Stimulated activated CD4-positive, alpha-beta T cell treated with anti-CD3 and anti-CD28 coated beads, Interleukin-1b, Interleukin-23, amount 100 ng/mL, for 48 hours (primary cell): Measurements from ENCODE around the gene SIL1.
"Not testable (repeated sequence)": the region's sequence is repeated elsewhere in the genome, so short reads cannot be mapped to it uniquely, and the experiment has no call there.

Experiments used
- DNase-seq: peaks from one replicate; pipeline ENCODE4 v3.0.0-alpha.2; 2020

SIL1 gene

GRCh38 chr5:139196296-139196956 lies 1.7 kb downstream of the SIL1 start:
- no peak for DNase-seq

- no peak for DNase-seq
Observed at GRCh38 chr5:139194486-139194885, 3.7 kb downstream of the SIL1 start.

GRCh38 chr5:139193928-139194327 lies 4.2 kb downstream of the SIL1 start:
- no peak for DNase-seq

DNA sequence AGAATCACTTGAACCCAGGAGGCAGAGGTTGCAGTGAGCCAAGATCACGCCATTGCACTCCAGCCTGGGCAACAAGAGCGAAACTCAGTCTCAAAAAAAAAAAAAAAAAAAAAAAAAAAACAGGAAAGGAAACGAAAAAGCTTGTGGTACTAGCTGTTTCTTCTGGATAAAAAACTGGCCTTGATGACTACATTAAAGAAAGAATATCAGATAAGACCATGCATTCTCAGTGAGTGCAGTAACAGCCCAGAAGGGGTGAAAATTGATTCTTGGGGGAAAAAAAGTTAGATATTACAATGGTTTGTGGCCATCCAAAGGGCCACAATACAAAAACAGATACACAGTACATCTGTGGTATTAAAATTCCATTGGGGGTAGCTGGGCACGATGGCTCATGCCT lies 5.3 kb downstream of the SIL1 start:
- DNase-seq = not testable (repeated sequence)

GRCh38 chr5:139191954-139192353 lies 6.2 kb downstream of the SIL1 start:
- not testable (repeated sequence) for DNase-seq

- no peak for DNase-seq
Observed at GRCh38 chr5:139190125-139190524, 8.0 kb downstream of the SIL1 start.

GRCh38 chr5:139188558-139189270 lies 9.5 kb downstream of the SIL1 start:
- DNase-seq = no peak

GRCh38 chr5:139186752-139187326 lies 11.3 kb downstream of the SIL1 start:
- no peak for DNase-seq

GRCh38 chr5:139186261-139186660 lies 11.9 kb downstream of the SIL1 start:
- DNase-seq = no peak

GRCh38 chr5:139185589-139185988 lies 12.6 kb downstream of the SIL1 start:
- DNase-seq = no peak

DNA sequence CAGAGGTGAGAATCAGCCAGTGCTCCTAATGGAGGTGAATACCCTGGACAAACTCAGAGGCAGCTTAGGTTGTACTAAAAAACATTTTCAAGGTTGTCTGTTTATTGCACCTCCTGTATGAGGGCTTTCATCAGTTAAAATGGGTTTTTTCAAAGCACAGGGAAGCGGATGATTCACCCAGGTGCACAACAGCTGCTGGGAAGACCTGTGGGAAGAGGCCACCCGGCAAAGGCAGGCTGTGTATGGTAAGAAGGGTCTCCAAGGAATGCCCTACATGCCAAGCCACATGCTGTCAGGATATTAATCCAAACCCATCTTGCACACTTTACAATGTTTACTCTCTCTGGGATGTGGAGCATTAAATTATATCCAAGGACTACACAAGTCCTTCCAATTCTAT lies 14.7 kb downstream of the SIL1 start:
- DNase-seq = no peak

GRCh38 chr5:139182528-139183296 lies 15.5 kb downstream of the SIL1 start:
- DNase-seq = no peak

- DNase-seq = no peak
Observed at GRCh38 chr5:139181835-139182452, 16.2 kb downstream of the SIL1 start.

DNA sequence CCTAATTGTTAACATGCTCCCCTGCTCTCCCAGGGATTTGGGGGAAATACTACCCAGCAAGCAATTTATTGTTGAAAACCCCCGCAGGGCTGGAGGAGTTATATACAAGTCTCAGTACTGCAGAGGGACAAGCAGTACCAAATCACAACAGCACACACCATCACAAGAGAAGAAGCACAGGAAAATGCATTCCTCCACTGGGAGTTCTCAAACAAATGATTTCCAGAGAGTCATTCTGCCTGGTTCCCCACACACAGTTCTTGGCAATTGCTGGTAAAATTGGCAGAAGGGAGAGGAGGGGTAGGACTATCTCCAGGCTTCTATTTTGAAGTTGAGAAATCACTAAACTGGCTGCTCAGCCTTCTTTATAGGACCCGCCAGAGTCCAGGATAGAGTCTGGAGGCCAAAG lies 16.8 kb downstream of the SIL1 start:
- no peak for DNase-seq

DNA sequence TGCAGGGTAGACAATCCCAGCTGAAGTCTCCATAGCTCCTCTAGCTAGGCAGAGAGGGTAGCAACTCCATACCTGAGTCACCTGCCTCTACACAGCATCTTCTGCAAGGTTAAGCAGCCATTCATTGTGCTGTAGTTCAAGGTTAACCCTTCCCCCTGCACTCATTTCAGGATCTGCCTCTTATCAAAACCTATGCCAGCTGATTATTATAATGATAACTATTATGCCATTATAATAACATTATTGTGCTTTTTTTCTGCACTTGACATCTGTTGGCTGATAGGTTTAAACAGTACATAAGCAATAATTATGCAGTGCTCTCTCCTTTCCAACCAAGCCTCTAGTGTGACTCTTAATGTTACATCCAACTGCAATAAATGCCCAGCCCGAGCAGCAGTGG lies 17.3 kb downstream of the SIL1 start:
- no peak for DNase-seq

GRCh38 chr5:139179778-139180513 lies 18.2 kb downstream of the SIL1 start:
- not testable (repeated sequence) for DNase-seq

GRCh38 chr5:139178935-139179334 lies 19.2 kb downstream of the SIL1 start:
- DNase-seq = no peak

GRCh38 chr5:139178589-139178917 lies 19.6 kb downstream of the SIL1 start:
- no peak for DNase-seq

GRCh38 chr5:139177809-139178588 lies 20.2 kb downstream of the SIL1 start:
- DNase-seq = no peak

GRCh38 chr5:139177281-139177680 lies 20.9 kb downstream of the SIL1 start:
- DNase-seq = not testable (repeated sequence)

DNA sequence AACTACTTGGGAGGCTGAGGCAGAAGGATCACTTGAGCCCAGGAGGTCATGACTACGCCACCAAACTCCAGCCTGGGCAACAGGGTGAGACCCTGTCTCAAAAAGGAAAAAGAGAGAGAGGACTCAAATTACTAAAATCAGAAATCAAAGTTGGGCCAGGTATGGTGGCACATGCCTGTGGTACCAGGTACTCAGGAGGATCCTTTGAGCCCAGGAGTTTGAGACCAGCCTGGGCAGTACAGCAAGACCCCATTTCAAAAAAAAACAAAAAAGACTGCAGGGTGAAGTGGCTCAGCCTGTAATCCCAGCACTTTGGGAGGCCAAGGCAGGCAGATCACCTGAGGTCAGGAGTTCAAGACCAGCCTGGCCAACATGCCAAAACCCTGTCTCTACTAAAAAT lies 23.8 kb downstream of the SIL1 start:
- DNase-seq = not testable (repeated sequence)
